Activated naive CD4-positive, alpha-beta T cell treated with anti-CD3 and anti-CD28 coated beads, Interleukin-2, amount 50 U/mL, for 72 hours (primary cell): ENCODE measurements around the gene KAT14. TPM values are rescaled to one million over a fixed set of nuclear protein-coding genes. Genes with fewer than 3 reads are reported as not detected.

Experiments used
- total RNA-seq, 2 donors: library from RNA; stranded (reverse); gene quantifications; one replicate each; pipeline ENCODE4 v1.2.3, GENCODE V29; 2022

The KAT14 gene
- total RNA-seq, 2 donors from 2014 or later: 6.8 to 11.3 TPM

Other genes starting within 250 kb of the KAT14 start
- gene SNX5, start 169.1 kb upstream of the KAT14 start, total RNA-seq: 100 to 1,000 TPM; 182 to 188 TPM
- gene MGME1, start 168.8 kb upstream of the KAT14 start, total RNA-seq: 10 to 100 TPM; 31.9 to 33.9 TPM
- not detected for gene OVOL2, start 79.9 kb upstream of the KAT14 start, total RNA-seq
- gene PET117, start within 50 bp of the KAT14 start, total RNA-seq: 10 to 100 TPM in 1 of 2 donors, 1 to 10 TPM in 1; 9.8 to 13.9 TPM
- gene ZNF133, start 150.7 kb downstream of the KAT14 start, total RNA-seq: 1 to 10 TPM; 4.7 to 9.9 TPM